Activated CD8-positive, alpha-beta memory T cell treated with anti-CD3 and anti-CD28 coated beads, Interleukin-2, amount 50 U/mL, for 1 hour (primary cell): Measurements from ENCODE around the gene MLN.

ENCODE experiments used
- DNase-seq: peaks from one replicate; pipeline ENCODE4 v3.0.0-alpha.2; 2020; ENCODE audit errors: extremely low read depth

MLN gene

GRCh38 chr6:33771146-33772081, 32.4 kb downstream of the MLN start:
- DNase-seq: no peak

GRCh38 chr6:33770833-33771145, 33.0 kb downstream of the MLN start:
- no peak for DNase-seq

GRCh38 chr6:33770124-33770832, 33.5 kb downstream of the MLN start:
- no peak for DNase-seq

DNA sequence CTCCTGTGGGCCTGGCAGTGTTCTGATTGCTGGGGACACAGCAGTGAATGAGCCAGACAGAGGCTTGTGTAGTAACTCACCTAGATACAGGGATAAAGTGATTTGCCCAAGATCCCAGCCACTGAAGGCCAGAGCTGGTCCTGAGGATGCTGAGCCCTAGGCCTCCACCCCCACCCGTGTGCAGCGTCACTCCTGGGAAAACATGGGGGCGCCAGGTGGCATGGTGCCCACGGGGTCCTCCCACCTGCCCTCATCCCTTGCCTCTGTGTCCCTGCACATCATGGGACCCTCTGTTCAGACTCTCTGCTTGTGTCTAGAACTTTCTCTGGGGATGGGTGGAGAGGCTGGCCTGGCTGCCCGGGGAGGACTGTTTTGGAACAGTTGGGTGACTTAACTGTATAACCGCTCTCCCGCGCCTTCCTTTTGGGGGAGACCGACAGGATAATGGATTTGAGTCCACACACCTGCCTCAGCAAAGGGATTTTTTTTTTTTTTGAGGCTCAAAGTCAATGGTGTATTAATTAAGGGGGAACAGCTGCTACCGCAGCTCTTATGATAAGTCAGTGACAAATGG, 34.5 kb downstream of the MLN start:
- DNase-seq: no peak

GRCh38 chr6:33768644-33769120, 35.1 kb downstream of the MLN start:
- DNase-seq: no peak

DNA sequence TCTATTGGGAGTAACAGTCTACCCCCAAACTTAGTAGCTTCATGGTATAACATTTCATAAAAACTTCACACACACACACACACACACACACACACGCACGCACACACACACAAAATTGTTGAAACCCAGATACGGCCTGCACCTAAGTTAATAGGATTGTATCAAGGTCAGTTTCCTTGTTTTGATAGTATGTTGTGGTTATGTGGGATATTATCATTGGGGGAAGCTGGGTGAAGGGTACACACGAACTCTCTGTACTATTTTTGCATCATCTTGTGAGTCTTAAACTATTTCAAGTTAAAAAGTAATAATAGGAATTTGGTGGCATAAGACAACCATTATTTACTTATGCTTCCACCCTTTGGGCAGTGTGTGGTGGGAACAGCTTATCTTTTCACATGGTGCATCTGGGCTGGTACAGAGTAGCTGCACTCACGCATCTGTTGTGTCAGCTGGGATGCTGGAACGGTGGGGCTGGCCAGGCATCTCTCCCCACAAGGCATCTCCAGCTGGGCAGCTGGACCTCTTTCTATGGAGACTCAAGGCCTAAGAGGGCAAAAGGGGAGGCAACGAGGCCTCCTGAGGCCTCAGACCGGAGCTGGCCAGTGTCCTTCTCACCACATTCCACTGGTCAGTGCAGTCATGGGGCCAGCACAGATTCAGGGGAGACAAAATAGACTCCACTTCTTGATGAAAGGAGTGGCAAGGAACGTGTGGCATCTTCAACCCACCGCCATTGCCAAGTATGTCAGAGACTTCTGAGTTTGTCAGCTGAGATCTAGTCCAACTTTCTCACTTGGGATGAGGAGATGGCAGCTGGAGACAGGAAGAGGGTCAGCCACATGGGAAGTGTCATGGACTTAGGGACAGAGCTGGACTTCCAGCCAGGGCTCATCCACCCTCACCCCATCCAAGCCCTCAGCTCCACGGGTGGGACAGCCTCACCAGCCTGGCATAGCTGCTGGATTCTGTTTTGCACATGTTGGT, 36.6 kb downstream of the MLN start:
- DNase-seq: no peak

- DNase-seq: no peak
Measured at GRCh38 chr6:33765368-33765767, 38.4 kb downstream of the MLN start.

GRCh38 chr6:33764036-33764435, 39.8 kb downstream of the MLN start:
- DNase-seq: no peak

GRCh38 chr6:33763483-33763882, 40.3 kb downstream of the MLN start:
- no peak for DNase-seq

GRCh38 chr6:33762713-33763112, 41.1 kb downstream of the MLN start:
- DNase-seq: no peak

GRCh38 chr6:33761922-33762629, 41.7 kb downstream of the MLN start:
- DNase-seq: no peak

GRCh38 chr6:33761581-33761921, 42.3 kb downstream of the MLN start:
- DNase-seq: no peak

DNA sequence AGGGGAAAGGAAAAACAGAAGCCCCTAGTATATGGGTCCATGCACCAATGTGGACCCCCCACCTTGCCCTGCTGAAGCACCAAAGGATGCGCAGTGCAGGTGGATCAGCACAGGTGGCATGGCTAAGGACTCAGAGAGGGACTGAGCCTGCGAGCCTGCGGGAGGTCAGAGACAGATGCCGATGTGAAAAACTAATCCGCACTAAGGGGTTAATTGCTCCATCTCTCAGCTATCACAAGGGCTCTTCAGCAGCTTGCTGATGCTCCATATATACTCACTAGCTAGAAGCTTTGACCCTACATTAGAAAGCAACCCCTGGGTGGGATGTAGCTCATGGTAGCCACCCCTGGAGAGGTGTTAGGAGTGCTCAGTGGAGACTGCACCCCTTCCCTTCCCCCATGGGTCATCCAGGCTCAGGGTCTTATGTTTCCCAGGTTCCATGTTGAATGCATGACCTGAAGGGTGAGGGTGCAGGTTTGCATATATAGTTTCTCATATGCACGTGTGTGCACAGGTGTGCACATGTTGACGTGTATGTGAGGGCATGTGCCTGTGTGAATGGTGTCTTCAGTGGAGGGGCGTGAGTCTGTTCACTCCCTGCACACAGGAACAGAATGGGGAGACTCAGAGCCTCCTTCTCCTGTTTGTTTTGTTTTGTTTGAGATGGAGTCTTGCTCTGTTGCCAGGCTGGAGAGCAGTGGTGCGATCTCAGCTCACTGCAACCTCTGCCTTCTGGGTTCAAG, 43.7 kb downstream of the MLN start:
- DNase-seq: no peak

DNA sequence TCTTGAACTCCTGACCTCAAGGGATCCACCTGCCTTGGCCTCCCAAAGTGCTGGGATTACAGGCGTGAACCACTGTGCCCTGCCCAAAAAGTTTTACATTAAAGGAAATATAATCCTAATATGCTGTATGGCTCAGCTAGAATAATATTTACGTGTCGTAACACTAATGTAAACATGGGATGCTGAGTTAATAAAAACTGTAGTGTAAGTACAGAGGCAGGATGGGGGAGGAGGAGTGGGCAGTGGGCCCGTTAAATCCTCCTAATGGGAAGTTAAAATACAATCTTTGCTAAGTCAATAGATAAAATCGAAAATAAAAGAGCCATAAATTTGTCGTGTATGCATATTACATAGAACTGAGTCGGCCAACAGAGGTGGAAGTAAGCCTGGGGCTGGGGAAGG, 45.0 kb downstream of the MLN start:
- no peak for DNase-seq

GRCh38 chr6:33757906-33758305, 45.9 kb downstream of the MLN start:
- no peak for DNase-seq

- no peak for DNase-seq
Measured at GRCh38 chr6:33757113-33757512, 46.7 kb downstream of the MLN start.

DNA sequence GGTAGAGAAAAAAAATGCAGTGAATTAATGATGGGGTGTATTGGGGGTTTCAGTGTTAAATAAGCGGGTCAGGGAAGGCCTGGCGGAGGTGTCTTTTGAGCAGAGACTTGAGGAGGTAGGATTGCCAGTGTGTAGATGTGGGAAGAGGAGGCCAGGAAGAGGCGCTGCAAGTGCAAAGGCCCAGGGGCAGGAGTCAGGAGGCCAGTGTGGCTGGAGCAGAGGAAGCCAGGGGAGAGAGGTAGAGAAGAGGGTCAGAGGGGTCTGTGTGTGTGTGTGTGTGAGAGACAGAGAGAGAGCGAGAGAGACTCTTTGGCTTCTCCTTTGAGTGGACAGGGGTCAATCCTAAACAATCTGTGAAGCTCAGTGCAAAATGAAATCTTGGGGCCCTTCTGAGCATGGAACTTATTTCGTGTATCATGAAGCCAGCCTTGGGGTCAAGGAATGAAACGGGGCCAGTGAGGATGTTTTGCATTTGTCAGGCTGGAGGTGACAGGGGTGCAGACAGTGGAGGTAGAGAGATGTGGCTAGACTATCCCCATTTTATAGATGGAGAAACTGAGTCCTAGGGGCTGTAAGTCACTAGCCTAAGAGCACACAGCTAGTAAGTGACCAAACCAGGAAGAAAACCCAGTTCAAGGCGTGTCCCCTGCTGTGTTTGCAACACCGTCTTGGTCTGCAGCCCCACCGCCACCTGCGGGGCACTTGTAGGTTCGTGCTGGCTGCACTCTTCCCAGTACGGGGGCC, 47.4 kb downstream of the MLN start:
- DNase-seq: no peak

- no peak for DNase-seq
Measured at GRCh38 chr6:33755070-33755869, 48.5 kb downstream of the MLN start.

DNA sequence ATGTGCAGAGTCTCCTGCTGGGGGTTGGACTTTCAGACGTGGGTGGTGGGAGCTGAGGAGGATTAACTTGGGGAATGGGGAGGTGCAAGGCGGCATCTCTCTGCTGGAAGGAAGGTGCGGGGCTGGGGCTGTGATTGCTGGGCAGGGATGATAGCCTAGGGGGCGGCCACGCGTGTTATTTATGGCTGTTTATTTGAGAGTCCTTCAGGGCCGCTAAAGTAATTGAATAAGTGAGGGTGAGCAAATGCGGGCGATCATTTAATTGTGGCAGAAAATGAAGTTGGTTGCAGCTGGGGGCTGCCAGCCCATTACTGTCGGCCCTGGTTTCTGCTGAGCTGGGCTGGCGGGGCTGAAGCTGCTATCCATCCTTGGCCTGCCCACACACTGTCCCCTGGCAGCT, 49.6 kb downstream of the MLN start:
- no peak for DNase-seq
